ENCODE results near the gene OSBPL7. TPM values are rescaled to one million over a fixed set of nuclear protein-coding genes. Genes with fewer than 3 reads are reported as not detected.

Gene OSBPL7
- total RNA-seq, 3 donors from 2014 or later (not counting 1 experiment from before 2014, with no cell fraction given) = 113 to 162 (median 119) TPM

DNA sequence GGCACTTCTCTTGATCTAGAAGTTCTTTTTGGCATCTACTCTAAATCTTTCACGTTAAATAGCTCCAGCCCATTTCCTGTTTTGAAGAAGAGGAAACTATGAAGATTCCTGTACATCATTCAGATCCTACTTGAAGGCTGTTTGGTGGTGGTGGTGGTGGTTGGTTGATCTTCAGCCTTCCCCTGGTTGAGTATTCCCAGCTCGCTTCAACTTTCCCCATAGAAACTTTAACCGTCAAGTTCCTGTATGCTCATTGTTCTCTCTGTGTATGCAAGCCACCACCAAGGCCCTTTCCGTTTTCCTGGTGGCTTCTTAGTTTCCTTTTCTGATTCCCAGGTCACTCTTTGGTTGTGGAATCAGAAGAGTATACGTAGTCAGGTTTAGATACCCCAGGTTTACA, 13.2 kb upstream of the OSBPL7 start:
- ATAC-seq = no peak
- Histone ChIP-seq H3K4me1 (ENCODE audit: control insufficient read depth, insufficient read depth, low read length) (peaks cover 23% of the 10 kb centered on the region), H3K27ac (ENCODE audit: low read length) (no peak overlapping the region), H3K27me3 (ENCODE audit: control insufficient read depth, insufficient read depth, low read length) (no peaks in the 10 kb centered on the region), H3K4me3 (ENCODE audit: low read length) (no peak overlapping the region), H3K36me3 (ENCODE audit: control insufficient read depth, insufficient read depth, low read length) (peaks cover 6% of the 10 kb centered on the region), H3K9me3 (ENCODE audit: control insufficient read depth, insufficient read depth, low read length) (no peaks in the 10 kb centered on the region)
- H3K27me3 Mint-ChIP-seq (ENCODE audit: low read depth in 2 of 2) = no peaks in the 10 kb centered on the region
- no peak for DNase-seq
- no peak overlapping the region for H3K4me3 Mint-ChIP-seq
- intact Hi-C loops (cut with micrococcal nuclease) = loop anchor here (10.0 kb wide), 2 partner anchors 110 to 210 kb away; partner anchors contain the start of genes NFE2L1 and PNPO
- H3K27ac Mint-ChIP-seq = peak overlapping the region in 1 of 2 donors; percentile 61
- H3K9me3 Mint-ChIP-seq = no peaks in the 10 kb centered on the region
- TF ChIP-seq CTCF (IDR thresholded peaks at IDR 0.05) = no peak
- H3K4me1 Mint-ChIP-seq = peaks cover 20 to 30% of the 10 kb centered on the region in 2 donors
- WGBS (ENCODE audit: insufficient coverage) = 65% methylated on average over 3 of the region's 5 CpGs
- no peaks in the 10 kb centered on the region for H3K36me3 Mint-ChIP-seq

DNA sequence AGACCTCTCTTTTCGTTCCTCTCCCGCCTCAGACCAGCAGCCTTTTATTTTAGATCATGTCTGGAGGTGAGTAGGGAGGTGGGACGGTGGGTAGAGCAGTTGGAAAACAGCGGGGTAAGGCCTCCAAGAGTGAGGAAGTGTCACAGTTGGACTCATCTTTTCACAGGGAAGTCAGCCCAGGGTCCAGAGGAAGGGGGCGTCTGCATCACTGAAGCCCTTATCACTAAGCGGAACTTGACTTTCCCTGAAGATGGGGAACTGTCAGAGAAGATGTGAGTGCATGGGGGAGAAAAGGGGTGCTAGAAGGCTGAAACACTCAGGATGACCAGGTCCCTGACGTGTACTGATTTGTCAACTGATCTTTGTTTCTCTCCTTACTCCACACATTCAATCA, 10.3 kb upstream of the OSBPL7 start:
- TF ChIP-seq CTCF (IDR thresholded peaks at IDR 0.05) = no peak
- Mint-ChIP-seq H3K27me3 (ENCODE audit: low read depth in 2 of 2) (no peaks in the 10 kb centered on the region), H3K27ac (peak overlapping the region; percentile 96 to 98), H3K4me1 (peaks cover 37 to 45% of the 10 kb centered on the region in 2 donors), H3K4me3 (peak overlapping the region; percentile 96), H3K9me3 (no peaks in the 10 kb centered on the region), H3K36me3 (no peaks in the 10 kb centered on the region)
- Histone ChIP-seq H3K36me3 (ENCODE audit: control insufficient read depth, insufficient read depth, low read length) (peaks cover 17% of the 10 kb centered on the region), H3K4me1 (ENCODE audit: control insufficient read depth, insufficient read depth, low read length) (peaks cover 41% of the 10 kb centered on the region), H3K4me3 (ENCODE audit: low read length) (peak overlapping the region; percentile 70), H3K27me3 (ENCODE audit: control insufficient read depth, insufficient read depth, low read length) (no peaks in the 10 kb centered on the region), H3K9me3 (ENCODE audit: control insufficient read depth, insufficient read depth, low read length) (no peaks in the 10 kb centered on the region), H3K27ac (ENCODE audit: low read length) (peak overlapping the region; percentile 93)
- 12% methylated on average over 6 of the region's 7 CpGs for WGBS (ENCODE audit: insufficient coverage)
- ATAC-seq = no peak
- intact Hi-C loops (cut with micrococcal nuclease) = loop anchor here (1.0 to 10.0 kb wide), 4 partner anchors 11 to 213 kb away; partner anchors contain the start of genes NFE2L1, OSBPL7 and PNPO
- DNase-seq = no peak

- no peaks in the 10 kb centered on the region for H3K9me3 Mint-ChIP-seq
- H3K27me3 ChIP-seq (ENCODE audit: control insufficient read depth, insufficient read depth, low read length) = no peaks in the 10 kb centered on the region
- peak; percentile 92 to 96 for DNase-seq
- H3K4me3 ChIP-seq (ENCODE audit: low read length) = peak within 1 kb of the TSS; percentile 70
- no peak for TF ChIP-seq CTCF (IDR thresholded peaks at IDR 0.05)
- peaks cover 22% of the 10 kb centered on the region for H3K36me3 ChIP-seq (ENCODE audit: control insufficient read depth, insufficient read depth, low read length)
- H3K4me1 Mint-ChIP-seq = peaks cover 37 to 45% of the 10 kb centered on the region in 2 donors
- whole genome bisulfite sequencing (ENCODE audit: insufficient coverage) = 0% methylated on average over 41 of the region's 42 CpGs
- H3K27ac Mint-ChIP-seq = peak within 1 kb of the TSS; percentile 96 to 98
- H3K27me3 Mint-ChIP-seq (ENCODE audit: low read depth in 2 of 2) = no peaks in the 10 kb centered on the region
- peaks cover 41% of the 10 kb centered on the region for H3K4me1 ChIP-seq (ENCODE audit: control insufficient read depth, insufficient read depth, low read length)
- ATAC-seq = peak; percentile 58 to 78 (median 66)
- peak within 1 kb of the TSS; percentile 93 for H3K27ac ChIP-seq (ENCODE audit: low read length)
- H3K4me3 Mint-ChIP-seq = peak within 1 kb of the TSS; percentile 96
- intact Hi-C loops (cut with micrococcal nuclease) = loop anchor here (1.0 to 10.0 kb wide), 4 partner anchors 10 to 214 kb away; partner anchors contain the start of genes NFE2L1, OSBPL7 and PNPO
- H3K36me3 Mint-ChIP-seq = no peaks in the 10 kb centered on the region
- no peaks in the 10 kb centered on the region for H3K9me3 ChIP-seq (ENCODE audit: control insufficient read depth, insufficient read depth, low read length)
Measured at GRCh38 chr17:47831003-47831933, 9.7 kb upstream of the OSBPL7 start, which contains the start of the genes LRRC46 and MRPL10. Gene LRRC46, plus strand, starts transcription at chr17:47831670. Its CDS starts 320 bp downstream, at chr17:47831990. Gene MRPL10, minus strand, starts transcription at chr17:47831541. Its CDS starts 30 bp downstream, at chr17:47831511.

All from natural killer cell (primary cell).